ENCODE measurements around the gene ADRA2C.

The ADRA2C gene

DNA sequence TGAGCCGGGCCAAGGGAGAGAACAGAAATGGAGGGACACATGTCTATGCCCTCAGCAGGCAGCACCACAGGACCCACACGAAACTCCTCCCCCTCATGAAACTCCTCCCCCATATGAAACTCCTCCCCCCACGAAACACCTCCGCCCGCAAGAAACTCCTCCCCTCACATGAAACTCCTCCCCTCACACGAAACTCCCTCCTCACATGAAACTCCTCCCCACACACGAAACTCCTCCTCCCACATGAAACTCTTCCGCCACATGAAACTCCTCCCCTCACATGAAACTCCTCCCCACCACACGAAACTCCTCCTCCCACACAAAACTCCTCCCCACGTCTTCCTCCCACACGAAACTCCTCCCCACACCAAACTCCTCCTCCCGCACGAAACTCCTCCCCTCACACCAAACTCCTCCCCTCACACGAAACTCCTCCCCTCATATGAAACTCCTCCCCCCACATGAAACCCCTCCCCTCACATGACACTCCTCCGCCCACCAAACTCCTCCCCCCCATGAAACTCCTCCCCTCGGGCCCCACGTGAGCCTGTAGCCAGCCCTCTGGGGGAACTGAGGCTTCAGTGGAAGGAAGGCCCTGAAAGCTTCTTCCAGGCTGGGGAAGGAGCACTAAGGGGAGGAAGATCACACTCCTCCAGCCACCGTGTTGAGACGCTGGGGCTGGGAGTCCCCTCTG is 15.2 kb downstream of the ADRA2C start:
- TF ChIP-seq TAF1 (IDR thresholded peaks at IDR 0.05; ENCODE audit: borderline replicate concordance, insufficient read depth, low read length) (no peak), FOXP2 (optimal IDR thresholded peaks at IDR 0.05; ENCODE audit: borderline replicate concordance, extremely low read depth, extremely low read length, insufficient read depth) (no peak), SIN3A (IDR thresholded peaks at IDR 0.05; ENCODE audit: borderline replicate concordance, insufficient read depth, low read length) (no peak), POLR2AphosphoS5 (IDR thresholded peaks at IDR 0.05; ENCODE audit: low read depth, low read length) (no peak)
- TF ChIP-seq, protein P1, sequence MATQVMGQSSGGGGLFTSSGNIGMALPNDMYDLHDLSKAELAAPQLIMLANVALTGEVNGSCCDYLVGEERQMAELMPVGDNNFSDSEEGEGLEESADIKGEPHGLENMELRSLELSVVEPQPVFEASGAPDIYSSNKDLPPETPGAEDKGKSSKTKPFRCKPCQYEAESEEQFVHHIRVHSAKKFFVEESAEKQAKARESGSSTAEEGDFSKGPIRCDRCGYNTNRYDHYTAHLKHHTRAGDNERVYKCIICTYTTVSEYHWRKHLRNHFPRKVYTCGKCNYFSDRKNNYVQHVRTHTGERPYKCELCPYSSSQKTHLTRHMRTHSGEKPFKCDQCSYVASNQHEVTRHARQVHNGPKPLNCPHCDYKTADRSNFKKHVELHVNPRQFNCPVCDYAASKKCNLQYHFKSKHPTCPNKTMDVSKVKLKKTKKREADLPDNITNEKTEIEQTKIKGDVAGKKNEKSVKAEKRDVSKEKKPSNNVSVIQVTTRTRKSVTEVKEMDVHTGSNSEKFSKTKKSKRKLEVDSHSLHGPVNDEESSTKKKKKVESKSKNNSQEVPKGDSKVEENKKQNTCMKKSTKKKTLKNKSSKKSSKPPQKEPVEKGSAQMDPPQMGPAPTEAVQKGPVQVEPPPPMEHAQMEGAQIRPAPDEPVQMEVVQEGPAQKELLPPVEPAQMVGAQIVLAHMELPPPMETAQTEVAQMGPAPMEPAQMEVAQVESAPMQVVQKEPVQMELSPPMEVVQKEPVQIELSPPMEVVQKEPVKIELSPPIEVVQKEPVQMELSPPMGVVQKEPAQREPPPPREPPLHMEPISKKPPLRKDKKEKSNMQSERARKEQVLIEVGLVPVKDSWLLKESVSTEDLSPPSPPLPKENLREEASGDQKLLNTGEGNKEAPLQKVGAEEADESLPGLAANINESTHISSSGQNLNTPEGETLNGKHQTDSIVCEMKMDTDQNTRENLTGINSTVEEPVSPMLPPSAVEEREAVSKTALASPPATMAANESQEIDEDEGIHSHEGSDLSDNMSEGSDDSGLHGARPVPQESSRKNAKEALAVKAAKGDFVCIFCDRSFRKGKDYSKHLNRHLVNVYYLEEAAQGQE (IDR thresholded peaks at IDR 0.05; ENCODE audit: insufficient read depth in 1 of 2, low read depth in 2 of 2, low read length in 2 of 2), result no peak

DNA sequence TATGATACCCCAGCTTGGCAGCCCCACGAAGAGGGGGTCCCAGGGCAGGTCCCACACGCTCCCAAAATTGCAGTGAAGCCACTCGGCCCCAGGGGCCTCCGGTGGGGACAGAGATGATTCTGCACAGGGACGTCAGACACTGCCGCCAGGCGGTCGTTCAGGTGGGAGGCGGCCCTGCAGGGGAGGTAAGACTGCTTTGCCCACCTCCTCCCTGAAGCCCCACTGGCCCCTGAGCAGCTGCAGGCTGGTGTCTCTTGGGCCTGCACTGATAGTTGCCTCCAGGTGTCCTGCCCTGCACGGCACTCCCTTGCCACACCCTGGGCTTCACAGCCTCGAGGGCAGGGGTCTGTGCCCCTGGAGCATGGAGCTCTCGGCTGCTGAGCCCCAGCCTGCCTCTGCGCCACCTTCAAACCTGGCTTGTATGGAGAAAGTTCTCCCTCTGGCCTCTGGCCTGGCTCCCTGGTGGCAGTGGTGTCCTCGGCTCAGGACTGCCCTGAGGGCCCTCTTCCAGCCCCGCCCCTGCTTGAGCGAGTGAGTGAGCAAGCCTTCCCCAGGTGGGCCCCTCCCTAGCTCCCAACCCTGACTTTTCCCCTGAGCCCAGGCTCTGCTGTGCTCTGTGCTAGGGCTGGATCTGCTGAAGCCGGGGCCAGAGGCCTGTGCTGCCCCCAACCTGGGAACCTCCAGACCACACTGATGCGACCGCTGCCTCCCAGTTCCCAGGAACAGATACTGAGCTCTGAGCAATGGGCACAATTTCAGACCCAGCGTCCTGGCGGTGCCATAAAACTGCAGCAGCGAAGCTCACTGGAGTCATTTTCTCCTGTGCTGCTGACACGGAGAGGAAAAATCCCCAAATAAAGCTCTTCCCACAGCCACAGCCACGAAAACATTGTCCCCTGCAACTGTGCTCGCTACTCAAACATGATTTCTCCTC is 16.1 kb downstream of the ADRA2C start:
- TF ChIP-seq FOXP2 (optimal IDR thresholded peaks at IDR 0.05; ENCODE audit: borderline replicate concordance, extremely low read depth, extremely low read length, insufficient read depth) (no peak), POLR2AphosphoS5 (IDR thresholded peaks at IDR 0.05; ENCODE audit: low read depth, low read length) (no peak), TAF1 (IDR thresholded peaks at IDR 0.05; ENCODE audit: borderline replicate concordance, insufficient read depth, low read length) (no peak), SIN3A (IDR thresholded peaks at IDR 0.05; ENCODE audit: borderline replicate concordance, insufficient read depth, low read length) (no peak)
- TF ChIP-seq, protein P1 (IDR thresholded peaks at IDR 0.05; ENCODE audit: insufficient read depth in 1 of 2, low read depth in 2 of 2, low read length in 2 of 2), result no peak

DNA sequence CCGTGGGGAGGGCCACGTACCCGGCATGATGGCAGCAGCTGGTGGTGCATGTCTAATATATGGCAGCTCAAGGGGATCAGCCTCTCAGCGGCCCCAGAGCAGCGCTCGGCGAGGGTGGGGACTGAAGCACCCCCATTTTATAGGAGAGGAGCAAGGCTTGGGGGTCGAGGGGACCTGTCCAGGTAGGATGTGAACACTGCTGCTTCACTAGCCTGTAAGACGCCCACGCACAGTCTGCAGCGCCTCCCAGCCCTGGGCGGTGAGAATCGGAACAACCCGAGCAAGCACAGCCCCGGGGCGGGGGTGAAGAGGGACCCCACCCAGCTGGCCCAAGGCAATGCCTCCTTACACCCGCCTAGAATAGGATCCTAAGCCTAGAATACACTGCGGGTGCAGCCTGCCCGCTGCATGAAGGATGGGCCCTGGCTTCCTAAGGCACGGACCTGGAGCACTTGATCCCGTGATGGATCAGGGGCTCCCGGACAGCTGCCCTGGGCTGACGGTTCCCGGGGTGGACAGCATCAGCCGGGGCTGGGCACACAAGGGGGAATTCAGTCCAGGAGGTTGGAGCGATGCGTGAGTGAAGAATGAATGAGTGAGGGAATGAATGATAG is 17.6 kb downstream of the ADRA2C start:
- TF ChIP-seq SIN3A (IDR thresholded peaks at IDR 0.05; ENCODE audit: borderline replicate concordance, insufficient read depth, low read length) (no peak), TAF1 (IDR thresholded peaks at IDR 0.05; ENCODE audit: borderline replicate concordance, insufficient read depth, low read length) (no peak), FOXP2 (optimal IDR thresholded peaks at IDR 0.05; ENCODE audit: borderline replicate concordance, extremely low read depth, extremely low read length, insufficient read depth) (no peak), POLR2AphosphoS5 (IDR thresholded peaks at IDR 0.05; ENCODE audit: low read depth, low read length) (no peak)
- TF ChIP-seq, protein P1 (IDR thresholded peaks at IDR 0.05; ENCODE audit: insufficient read depth in 1 of 2, low read depth in 2 of 2, low read length in 2 of 2), result no peak

GRCh38 chr4:3784454-3785291 is 18.5 kb downstream of the ADRA2C start:
- TF ChIP-seq SIN3A (IDR thresholded peaks at IDR 0.05; ENCODE audit: borderline replicate concordance, insufficient read depth, low read length) (no peak), FOXP2 (optimal IDR thresholded peaks at IDR 0.05; ENCODE audit: borderline replicate concordance, extremely low read depth, extremely low read length, insufficient read depth) (no peak), TAF1 (IDR thresholded peaks at IDR 0.05; ENCODE audit: borderline replicate concordance, insufficient read depth, low read length) (no peak), POLR2AphosphoS5 (IDR thresholded peaks at IDR 0.05; ENCODE audit: low read depth, low read length) (no peak)
- TF ChIP-seq, protein P1 (IDR thresholded peaks at IDR 0.05; ENCODE audit: insufficient read depth in 1 of 2, low read depth in 2 of 2, low read length in 2 of 2), result no peak
